HG02759 (cell line): ENCODE measurements around the gene CSF1.

ENCODE experiments used
- ATAC-seq: cut with Tn5 transposase; IDR thresholded peaks from one replicate; pipeline ENCODE4 v1.9.1; 2021; ENCODE audit warnings: mild to moderate bottlenecking, moderate library complexity; ENCODE audit not compliant: unreplicated experiment

CSF1 gene

DNA sequence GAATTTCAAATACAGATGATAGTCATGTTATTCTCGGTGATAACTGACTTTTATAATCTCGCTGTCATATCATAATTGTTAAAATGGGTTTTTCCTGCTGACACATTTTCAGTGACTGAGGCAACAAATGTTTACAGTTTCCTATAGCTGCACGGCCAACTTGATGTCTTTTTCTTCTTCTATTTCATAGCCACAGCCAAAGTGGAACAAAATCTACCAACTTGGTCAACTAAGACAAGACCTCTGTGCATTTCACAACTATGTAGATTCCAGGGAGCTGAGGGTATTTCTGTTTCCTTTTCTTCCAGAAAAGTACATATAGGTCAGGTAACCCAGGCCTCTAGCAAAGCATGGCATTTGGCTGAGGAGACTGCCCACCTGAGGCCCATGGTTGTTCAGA lies 63.5 kb downstream of the CSF1 start:
- no peak for ATAC-seq

DNA sequence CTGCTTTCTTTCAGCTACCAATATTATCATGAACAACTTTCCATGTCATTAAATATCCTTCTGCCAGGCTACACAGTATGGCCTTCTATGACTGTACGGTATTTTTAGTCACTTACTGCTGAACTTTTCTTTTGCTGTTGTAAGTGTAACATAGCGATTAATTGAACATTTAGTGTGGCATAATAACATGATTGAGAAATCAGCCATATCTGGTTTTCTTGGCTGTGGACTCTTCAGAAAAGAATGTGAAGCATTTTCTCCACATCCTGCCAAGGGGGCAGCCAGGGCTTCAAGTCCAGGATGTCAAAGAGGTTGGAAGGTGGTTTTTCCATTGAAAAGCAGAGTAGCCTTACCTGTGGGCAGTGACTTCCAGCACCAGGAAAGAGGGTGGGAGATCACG lies 65.1 kb downstream of the CSF1 start:
- no peak for ATAC-seq

DNA sequence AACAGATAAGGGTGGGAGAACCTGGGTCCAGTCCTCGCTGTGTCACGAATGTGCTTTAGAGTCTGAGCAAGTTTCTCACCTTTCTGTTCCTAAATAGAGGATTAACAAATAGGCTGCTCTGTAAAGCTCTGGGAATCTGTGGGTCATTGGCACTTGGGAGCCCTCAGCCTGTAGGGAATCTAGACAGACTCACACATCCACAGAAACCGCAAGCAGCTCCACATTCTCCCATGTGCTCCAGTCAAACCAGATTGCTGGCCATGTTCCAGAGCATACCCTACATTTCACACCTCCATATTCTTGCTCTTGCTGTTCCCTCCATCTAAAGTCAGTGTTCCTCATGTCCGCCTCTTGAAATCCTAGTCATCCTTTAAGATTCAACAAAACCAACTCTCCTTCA lies 66.1 kb downstream of the CSF1 start:
- no peak for ATAC-seq

DNA sequence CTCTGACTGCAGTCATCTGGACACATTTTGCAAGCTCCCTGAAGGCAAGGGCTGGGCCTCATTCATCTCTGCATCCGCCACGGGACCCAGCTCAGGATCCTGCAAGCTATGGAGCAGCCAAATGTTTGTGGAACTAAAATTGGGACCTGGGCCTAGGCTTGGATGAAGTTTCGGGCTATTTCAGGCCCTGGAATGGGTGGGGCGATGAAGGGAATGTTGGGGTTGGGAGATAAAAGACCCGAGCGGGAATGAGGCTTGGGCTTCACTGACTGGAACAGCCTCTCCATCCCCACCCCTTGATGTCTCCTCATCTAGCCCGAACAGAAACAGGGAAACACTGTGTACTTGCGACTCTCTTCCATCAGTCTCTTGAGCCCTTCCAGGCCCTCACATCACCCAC lies 66.6 kb downstream of the CSF1 start:
- no peak for ATAC-seq

DNA sequence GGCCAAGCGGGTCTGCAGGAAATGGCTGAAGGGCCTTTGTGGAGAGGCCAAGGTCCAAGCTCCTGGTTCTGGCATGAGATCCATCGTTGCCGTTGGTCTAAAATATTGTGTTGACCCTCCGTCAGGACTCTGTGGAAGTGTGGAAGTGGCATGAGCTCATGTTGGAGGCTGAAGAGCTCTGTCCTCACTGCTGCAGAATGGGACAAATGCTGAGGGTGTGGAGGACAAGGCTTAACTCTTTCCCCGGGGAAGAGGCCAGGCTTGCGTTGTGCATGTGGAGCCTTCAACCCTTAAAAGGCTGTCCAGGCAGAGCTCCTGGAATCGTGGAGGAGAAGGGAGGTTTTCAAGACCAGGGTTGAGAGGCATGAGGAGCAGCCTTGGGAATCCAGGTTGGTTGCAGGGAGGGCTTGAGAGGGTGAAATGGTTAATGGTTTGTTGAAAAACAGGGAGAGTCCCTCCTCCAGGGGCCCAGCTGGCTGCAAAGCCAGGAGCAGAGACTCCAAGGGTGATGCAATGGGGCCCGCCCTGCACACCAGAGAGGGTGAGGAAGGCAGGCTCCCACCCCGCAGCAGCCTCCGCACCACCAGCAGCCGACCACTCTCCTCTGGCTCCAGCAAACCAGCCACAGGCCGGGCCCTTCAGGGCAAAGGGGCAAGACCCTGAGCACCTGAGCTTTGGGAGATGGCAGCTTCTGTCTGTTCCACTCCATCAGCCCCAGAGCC lies 67.2 kb downstream of the CSF1 start:
- ATAC-seq: no peak

DNA sequence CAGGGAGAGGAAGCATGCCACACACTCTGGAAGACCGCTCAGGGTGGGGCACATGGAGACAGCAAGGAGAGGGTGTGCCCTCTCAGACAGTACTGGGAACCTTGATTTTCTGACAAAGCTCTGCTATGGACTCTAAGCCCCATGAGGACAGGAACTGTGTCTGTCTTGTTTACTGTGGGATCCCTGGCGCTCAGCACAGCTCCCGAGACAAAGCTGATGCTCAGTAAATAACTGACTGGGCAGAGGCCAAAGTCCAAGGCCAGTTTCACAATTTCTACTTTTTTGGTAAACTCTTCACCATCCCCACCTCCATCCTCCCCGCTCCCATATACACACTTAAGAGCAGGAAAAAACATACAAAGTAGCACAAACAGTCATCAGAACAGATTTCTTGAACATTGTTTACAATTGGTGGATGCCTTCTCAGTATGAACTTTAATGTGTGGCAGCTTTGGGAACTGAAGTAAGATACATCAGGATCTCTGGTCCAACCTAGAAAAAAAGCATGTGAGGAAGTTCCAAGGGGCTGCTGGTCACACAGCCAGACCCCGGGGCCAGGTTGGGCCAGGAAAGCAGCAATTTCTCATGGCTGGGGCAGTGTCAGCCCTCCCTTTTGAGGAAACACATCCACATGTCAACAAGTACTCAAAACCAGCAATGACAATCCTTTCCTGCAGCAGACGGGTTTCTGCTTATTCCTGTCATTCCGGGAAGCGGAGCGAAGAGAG lies 68.3 kb downstream of the CSF1 start:
- no peak for ATAC-seq

DNA sequence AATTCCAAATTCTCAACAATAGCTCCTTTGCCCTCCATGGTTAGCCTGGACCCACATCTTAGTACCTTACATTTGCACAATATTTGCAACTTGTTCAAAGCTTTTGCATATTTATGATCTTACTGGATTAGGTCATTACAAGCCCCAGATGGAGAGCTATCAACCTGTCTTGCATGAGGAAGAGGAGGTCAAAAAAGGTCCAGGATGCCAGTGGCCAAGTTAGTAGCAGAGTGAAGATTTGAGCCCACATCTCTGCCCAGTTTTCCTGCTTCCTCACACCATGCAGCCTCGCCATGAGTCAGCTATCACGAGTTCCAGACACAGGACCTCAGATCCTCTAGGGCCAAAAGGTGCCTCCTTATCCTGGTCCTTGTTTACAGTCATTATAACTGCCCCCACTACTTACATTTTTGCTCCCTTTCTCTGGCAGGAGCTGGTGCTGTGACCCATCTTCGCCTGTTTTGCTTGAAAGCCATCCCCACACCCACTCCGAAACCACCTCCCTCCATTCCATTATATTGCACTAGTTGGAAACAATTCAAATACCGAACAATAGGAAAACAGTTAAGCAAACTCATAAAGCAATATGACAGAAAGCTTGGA lies 68.9 kb downstream of the CSF1 start:
- no peak for ATAC-seq
